Endothelial cell (in vitro differentiated cells): Measurements from ENCODE around the gene OR10H1. TPM values are rescaled to one million over a fixed set of nuclear protein-coding genes. Genes with fewer than 3 reads are reported as not detected.
"Not testable (repeated sequence)": the region's sequence is repeated elsewhere in the genome, so short reads cannot be mapped to it uniquely, and the experiment has no call there.

ENCODE experiments used
- DNase-seq: peaks from one replicate; pipeline ENCODE4 v3.0.0; 2021; ENCODE audit warnings: low spot score
- H3K27ac Mint-ChIP-seq: one replicate; pipeline ENCODE4 v1.8.0; 2021; ENCODE audit warnings: mixed read lengths, inconsistent platforms; ENCODE audit not compliant: unreplicated experiment
- H3K27me3 Mint-ChIP-seq: one replicate; pipeline ENCODE4 v1.8.0; 2021; ENCODE audit warnings: mild to moderate bottlenecking, moderate library complexity, mixed read lengths, inconsistent platforms; ENCODE audit not compliant: unreplicated experiment
- H3K36me3 Mint-ChIP-seq: one replicate; pipeline ENCODE4 v1.8.0; 2021; ENCODE audit warnings: mild to moderate bottlenecking, low read depth, mixed read lengths, inconsistent platforms; ENCODE audit not compliant: unreplicated experiment
- H3K4me1 Mint-ChIP-seq: one replicate; pipeline ENCODE4 v1.8.0; 2021; ENCODE audit warnings: mild to moderate bottlenecking, mixed read lengths, inconsistent platforms; ENCODE audit not compliant: unreplicated experiment
- H3K4me3 Mint-ChIP-seq: one replicate; pipeline ENCODE4 v1.8.0; 2021; ENCODE audit warnings: mild to moderate bottlenecking, mixed read lengths, inconsistent platforms; ENCODE audit not compliant: unreplicated experiment
- H3K9me3 Mint-ChIP-seq: one replicate; pipeline ENCODE4 v1.8.0; 2021; ENCODE audit warnings: mixed read lengths, inconsistent platforms; ENCODE audit not compliant: unreplicated experiment
- CTCF ChIP-seq: fragments of 200-600 bp; sonication (generic); IDR thresholded peaks from one replicate; pipeline ENCODE4 v1.5.0; 2021; ENCODE audit warnings: antibody characterized with exemption; ENCODE audit not compliant: unreplicated experiment
- total RNA-seq: library from RNA; stranded (reverse); fragmentation: NEBNext Ultra II Directional; extraction: Animal tissue kit (Norgen Biotek cat#: 25700); gene quantifications from one replicate; pipeline ENCODE4 v1.2.1, GENCODE V29; 2021; ENCODE audit not compliant: unreplicated experiment

Gene OR10H1
- total RNA-seq, 1 donor from 2014 or later: not detected

- TF ChIP-seq CTCF: no peak
- Mint-ChIP-seq H3K36me3 (peaks cover 4% of the 10 kb centered on the region), H3K27ac (no peak overlapping the region), H3K4me1 (no peaks in the 10 kb centered on the region), H3K4me3 (no peak overlapping the region), H3K27me3 (peaks cover 7% of the 10 kb centered on the region), H3K9me3 (peaks cover 47% of the 10 kb centered on the region)
- no peak for DNase-seq
These were observed 25.4 kb downstream of the OR10H1 start for GRCh38 chr19:15790096-15790495.

- DNase-seq: no peak
- Mint-ChIP-seq H3K4me3 (no peak overlapping the region), H3K27ac (no peak overlapping the region), H3K27me3 (peaks cover 4% of the 10 kb centered on the region), H3K9me3 (peaks cover 47% of the 10 kb centered on the region), H3K36me3 (peaks cover 4% of the 10 kb centered on the region), H3K4me1 (no peaks in the 10 kb centered on the region)
- TF ChIP-seq CTCF: no peak
These were observed 26.7 kb downstream of the OR10H1 start for GRCh38 chr19:15788594-15789270.

- peaks cover 4% of the 10 kb centered on the region for H3K36me3 Mint-ChIP-seq
- peak within 1 kb of the TSS; percentile 26 for H3K4me3 Mint-ChIP-seq
- no peak within 1 kb of the TSS for H3K27ac Mint-ChIP-seq
- H3K9me3 Mint-ChIP-seq: peaks cover 46% of the 10 kb centered on the region
- DNase-seq: no peak
- TF ChIP-seq CTCF: no peak
- H3K27me3 Mint-ChIP-seq: peaks cover 4% of the 10 kb centered on the region
- H3K4me1 Mint-ChIP-seq: no peaks in the 10 kb centered on the region
These were observed 27.8 kb downstream of the OR10H1 start, which contains the start of gene OR10H5 for GRCh38 chr19:15787611-15788155. TSS of gene OR10H5 (plus strand) at chr19:15787661. CDS start at chr19:15794049, 6,388 bp downstream.

- H3K4me3 Mint-ChIP-seq, DNase-seq, H3K4me1 Mint-ChIP-seq, H3K27ac Mint-ChIP-seq, H3K27me3 Mint-ChIP-seq, H3K36me3 Mint-ChIP-seq: not testable (repeated sequence)
- H3K9me3 Mint-ChIP-seq: peaks cover 34% of the 10 kb centered on the region
These were observed 32.6 kb downstream of the OR10H1 start for GRCh38 chr19:15782896-15783295.

GRCh38 chr19:15782211-15782610, 33.3 kb downstream of the OR10H1 start:
- DNase-seq: no peak
- H3K9me3 Mint-ChIP-seq: peaks cover 35% of the 10 kb centered on the region
- H3K36me3 Mint-ChIP-seq: peaks cover 14% of the 10 kb centered on the region
- no peaks in the 10 kb centered on the region for H3K4me1 Mint-ChIP-seq
- no peak overlapping the region for H3K27ac Mint-ChIP-seq
- TF ChIP-seq CTCF: no peak
- H3K4me3 Mint-ChIP-seq: no peak overlapping the region
- H3K27me3 Mint-ChIP-seq: peaks cover 15% of the 10 kb centered on the region
